Adrenal gland (tissue), 5 donors: Measurements from ENCODE around the gene MS4A4A.

Source experiments
- CTCF ChIP-seq, 6 experiments: fragments of 450-650 bp in 4 of 6; fragments of 200-600 bp in 2 of 6; sonication (generic) in 1 of 6; IDR thresholded peaks; 1 replicate in 5 of 6; 2 replicates in 1 of 6; pipeline versions ENCODE4 v1.5.1 to v1.8.0; 2016 to 2021; ENCODE audit warnings: antibody characterized with exemption in 6 of 6, mild to moderate bottlenecking in 2 of 6, moderate library complexity in 1 of 6
- POLR2A ChIP-seq, 2 donors: fragments of 450-650 bp; IDR thresholded peaks; one replicate each; pipeline ENCODE4 v1.6.1; 2017; ENCODE audit warnings: antibody characterized with exemption in 2 of 2, mild to moderate bottlenecking in 2 of 2, moderate library complexity in 1 of 2
- donor health status: DM: no; HTN: no; CAD: no.

DNA sequence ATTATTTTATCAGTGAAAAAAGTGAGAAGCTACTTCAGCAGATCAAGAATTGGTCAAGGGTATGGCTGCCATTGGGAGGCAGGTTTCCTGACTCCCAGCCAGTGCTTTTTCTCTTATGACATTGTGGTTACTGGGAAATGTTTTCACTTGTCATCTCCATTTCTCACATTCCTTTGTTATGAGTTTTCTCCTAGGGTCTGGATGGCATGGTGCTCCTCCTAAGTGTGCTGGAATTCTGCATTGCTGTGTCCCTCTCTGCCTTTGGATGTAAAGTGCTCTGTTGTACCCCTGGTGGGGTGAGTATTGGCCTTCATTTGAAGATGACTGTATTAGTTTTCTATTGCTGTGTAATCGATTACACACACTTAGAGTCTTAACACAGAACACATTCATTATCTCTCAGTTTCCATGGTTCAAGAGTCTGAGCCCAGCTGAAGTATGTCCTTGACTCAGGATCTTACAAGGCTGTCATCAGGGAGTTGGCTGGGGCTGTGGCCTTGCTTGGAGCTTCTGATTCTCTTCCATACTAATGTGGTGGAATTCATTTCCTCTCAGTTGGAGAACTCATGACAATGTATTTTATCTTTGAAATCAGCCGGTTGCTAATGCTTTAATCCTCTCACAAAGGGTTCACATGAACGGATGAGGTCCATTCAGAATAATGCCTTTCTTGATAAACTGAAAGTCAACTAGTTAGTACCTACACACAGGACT, 25.6 kb downstream of the MS4A4A start:
- TF ChIP-seq CTCF (IDR thresholded peaks at IDR 0.05), result no peak
- no peak for TF ChIP-seq POLR2A (IDR thresholded peaks at IDR 0.05)
